Neural progenitor cell (in vitro differentiated cells): ENCODE results near the gene CFAP54. TPM values are rescaled to one million over a fixed set of nuclear protein-coding genes. Genes with fewer than 3 reads are reported as not detected.
A peak's percentile ranks its signal among the peaks of the same experiment; 100 is the strongest.

Experiments
- DNase-seq: peaks from one replicate; pipeline ENCODE4 v3.0.0-alpha.2; 2016; ENCODE audit warnings: low spot score
- H2AFZ ChIP-seq: fragments of 200-600 bp; sonication (generic); replicated peaks from 2 replicates; pipeline ENCODE4 v1.6.1; 2016; ENCODE audit warnings: antibody characterized with exemption
- H3F3A ChIP-seq: fragments of 200-600 bp; sonication (generic); 2 replicates; pipeline ENCODE4 v1.6.1; 2016; ENCODE audit warnings: antibody characterized with exemption, low read depth
- H3K27ac ChIP-seq: fragments of 200-600 bp; sonication (generic); 2 replicates; pipeline ENCODE4 v1.5.1; 2016; ENCODE audit warnings: mild to moderate bottlenecking
- H3K27me3 ChIP-seq: fragments of 200-600 bp; sonication (generic); 2 replicates; pipeline ENCODE4 v1.6.1; 2016; ENCODE audit warnings: mild to moderate bottlenecking, moderate library complexity
- H3K36me3 ChIP-seq: fragments of 200-600 bp; sonication (generic); 2 replicates; pipeline ENCODE4 v1.5.1; 2016
- H3K4me1 ChIP-seq: fragments of 200-600 bp; sonication (generic); 2 replicates; pipeline ENCODE4 v1.6.1; 2016; ENCODE audit warnings: mixed run types
- H3K4me2 ChIP-seq: fragments of 200-600 bp; sonication (generic); 2 replicates; pipeline ENCODE4 v1.6.1; 2016
- H3K4me3 ChIP-seq: fragments of 200-600 bp; sonication (generic); 2 replicates; pipeline ENCODE4 v1.5.1; 2016
- H3K79me2 ChIP-seq: fragments of 200-600 bp; sonication (generic); 2 replicates; pipeline ENCODE4 v1.6.1; 2016; ENCODE audit warnings: low read depth
- H3K9ac ChIP-seq: fragments of 200-600 bp; sonication (generic); 2 replicates; pipeline ENCODE4 v1.6.1; 2016
- H3K9me3 ChIP-seq: fragments of 200-600 bp; sonication (generic); 2 replicates; pipeline ENCODE4 v1.5.1; 2016; ENCODE audit warnings: low read depth
- H4K20me1 ChIP-seq: fragments of 200-600 bp; sonication (generic); 2 replicates; pipeline ENCODE4 v1.6.1; 2016; ENCODE audit warnings: low read depth
- H3K27ac Mint-ChIP-seq: 3 replicates; pipeline ENCODE4 v1.8.0; 2021; ENCODE audit warnings: mixed read lengths
- H3K27me3 Mint-ChIP-seq: 2 replicates; pipeline ENCODE4 v1.8.0; 2022; ENCODE audit warnings: low read depth, mild to moderate bottlenecking, inconsistent platforms, moderate library complexity, mixed read lengths; ENCODE audit not compliant: insufficient read depth
- H3K36me3 Mint-ChIP-seq: 3 replicates; pipeline ENCODE4 v1.8.0; 2021; ENCODE audit warnings: mixed read lengths
- H3K4me1 Mint-ChIP-seq: 3 replicates; pipeline ENCODE4 v1.8.0; 2021; ENCODE audit warnings: mixed read lengths
- H3K4me3 Mint-ChIP-seq: 3 replicates; pipeline ENCODE4 v1.8.0; 2021; ENCODE audit warnings: mild to moderate bottlenecking, moderate library complexity, mixed read lengths
- H3K9me3 Mint-ChIP-seq: 3 replicates; pipeline ENCODE4 v1.8.0; 2020; ENCODE audit warnings: mixed read lengths
- EZH2 ChIP-seq: fragments of 200-600 bp; sonication (generic); IDR thresholded peaks from 2 replicates; pipeline ENCODE4 v1.6.1; 2017; ENCODE audit warnings: antibody characterized with exemption, mild to moderate bottlenecking, moderate library complexity
- EZH2phosphoT487 ChIP-seq: fragments of 200-600 bp; sonication (generic); IDR thresholded peaks from 2 replicates; pipeline ENCODE4 v1.6.1; 2017; ENCODE audit warnings: antibody characterized with exemption
- total RNA-seq: library from RNA; depleted of rRNA; stranded (reverse); fragments of >200 nt; gene quantifications from 2 replicates; pipeline ENCODE4 v1.2.3, GENCODE V29; 2015; ENCODE audit warnings: low replicate concordance
- TF ChIP-seq, protein P1 (sequence below): fragments of 200-600 bp; sonication (generic); IDR thresholded peaks from 2 replicates; pipeline ENCODE4 v1.5.1; 2017; ENCODE audit warnings: antibody characterized with exemption, mild to moderate bottlenecking

CFAP54 gene
- total RNA-seq, 1 donor from 2014 or later, result 4.2 TPM

DNA sequence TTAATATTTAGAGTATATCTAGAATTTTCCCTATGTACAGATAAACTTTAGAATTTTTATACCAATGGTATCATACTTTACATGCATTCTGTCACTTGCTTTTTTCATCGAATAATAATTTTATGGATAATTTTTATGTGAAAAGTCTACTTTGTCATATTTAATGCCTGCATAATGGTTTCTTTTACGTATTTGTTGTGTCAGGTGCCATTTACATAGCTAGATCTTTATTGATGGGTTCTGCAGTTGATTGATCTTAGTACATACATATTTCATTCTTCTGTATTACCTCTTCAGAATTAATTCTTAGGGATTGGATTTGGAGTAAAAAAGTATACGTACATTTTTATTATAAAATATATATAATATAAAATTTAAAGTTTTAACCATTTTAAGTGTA is 340.0 kb downstream of the CFAP54 start:
- no peak overlapping the region for H3K4me3 Mint-ChIP-seq
- Histone ChIP-seq H3K4me2 (no peak overlapping the region), H3K79me2 (no peaks in the 10 kb centered on the region), H2AFZ (no peak overlapping the region), H3K27ac (no peak overlapping the region), H3K9ac (no peak overlapping the region), H4K20me1 (no peaks in the 10 kb centered on the region), H3K4me3 (no peak overlapping the region), H3K4me1 (no peaks in the 10 kb centered on the region), H3K27me3 (no peaks in the 10 kb centered on the region), H3K9me3 (no peaks in the 10 kb centered on the region), H3F3A (peaks cover 28% of the 10 kb centered on the region), H3K36me3 (no peaks in the 10 kb centered on the region)
- TF ChIP-seq, protein P1, sequence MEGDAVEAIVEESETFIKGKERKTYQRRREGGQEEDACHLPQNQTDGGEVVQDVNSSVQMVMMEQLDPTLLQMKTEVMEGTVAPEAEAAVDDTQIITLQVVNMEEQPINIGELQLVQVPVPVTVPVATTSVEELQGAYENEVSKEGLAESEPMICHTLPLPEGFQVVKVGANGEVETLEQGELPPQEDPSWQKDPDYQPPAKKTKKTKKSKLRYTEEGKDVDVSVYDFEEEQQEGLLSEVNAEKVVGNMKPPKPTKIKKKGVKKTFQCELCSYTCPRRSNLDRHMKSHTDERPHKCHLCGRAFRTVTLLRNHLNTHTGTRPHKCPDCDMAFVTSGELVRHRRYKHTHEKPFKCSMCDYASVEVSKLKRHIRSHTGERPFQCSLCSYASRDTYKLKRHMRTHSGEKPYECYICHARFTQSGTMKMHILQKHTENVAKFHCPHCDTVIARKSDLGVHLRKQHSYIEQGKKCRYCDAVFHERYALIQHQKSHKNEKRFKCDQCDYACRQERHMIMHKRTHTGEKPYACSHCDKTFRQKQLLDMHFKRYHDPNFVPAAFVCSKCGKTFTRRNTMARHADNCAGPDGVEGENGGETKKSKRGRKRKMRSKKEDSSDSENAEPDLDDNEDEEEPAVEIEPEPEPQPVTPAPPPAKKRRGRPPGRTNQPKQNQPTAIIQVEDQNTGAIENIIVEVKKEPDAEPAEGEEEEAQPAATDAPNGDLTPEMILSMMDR, result no peak
- TF ChIP-seq EZH2phosphoT487 (no peak), EZH2 (no peak)
- no peaks in the 10 kb centered on the region for H3K4me1 Mint-ChIP-seq
- no peak overlapping the region for H3K27ac Mint-ChIP-seq
- no peak for DNase-seq
- peaks cover 3% of the 10 kb centered on the region for H3K27me3 Mint-ChIP-seq
- H3K36me3 Mint-ChIP-seq, result no peaks in the 10 kb centered on the region
- peaks cover 2% of the 10 kb centered on the region for H3K9me3 Mint-ChIP-seq

DNA sequence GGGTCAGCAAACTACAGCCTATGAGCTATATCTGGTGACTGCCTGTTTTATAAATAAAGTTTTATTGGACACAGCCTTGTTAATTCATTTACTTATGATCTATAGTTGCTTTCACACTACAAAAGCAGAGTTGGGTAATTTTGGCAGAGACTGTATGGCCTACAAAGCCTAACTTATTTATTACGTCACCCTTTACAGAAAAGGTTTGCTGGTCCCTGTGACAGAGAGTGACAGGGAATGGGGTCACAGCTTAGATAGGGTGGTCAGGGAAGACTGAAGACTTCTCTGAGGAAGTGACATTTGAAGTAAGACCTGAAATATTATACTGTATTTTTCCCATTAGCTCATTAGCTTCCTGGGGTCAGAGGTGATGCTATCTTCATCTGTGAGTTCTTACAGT is 342.0 kb downstream of the CFAP54 start:
- no peak overlapping the region for H2AFZ ChIP-seq
- no peak for DNase-seq
- H3K27ac ChIP-seq, result no peak overlapping the region
- no peaks in the 10 kb centered on the region for H4K20me1 ChIP-seq
- no peak overlapping the region for H3K4me2 ChIP-seq
- no peak overlapping the region for H3K4me3 ChIP-seq
- Mint-ChIP-seq H3K36me3 (no peaks in the 10 kb centered on the region), H3K27me3 (peaks cover 3% of the 10 kb centered on the region), H3K9me3 (peaks cover 2% of the 10 kb centered on the region), H3K4me3 (no peak overlapping the region), H3K27ac (no peak overlapping the region), H3K4me1 (no peaks in the 10 kb centered on the region)
- H3K27me3 ChIP-seq, result no peaks in the 10 kb centered on the region
- no peaks in the 10 kb centered on the region for H3K79me2 ChIP-seq
- no peaks in the 10 kb centered on the region for H3K4me1 ChIP-seq
- H3F3A ChIP-seq, result peaks cover 13% of the 10 kb centered on the region
- H3K9me3 ChIP-seq, result no peaks in the 10 kb centered on the region
- no peak overlapping the region for H3K9ac ChIP-seq
- no peaks in the 10 kb centered on the region for H3K36me3 ChIP-seq
- TF ChIP-seq, protein P1, result no peak
- no peak for TF ChIP-seq EZH2phosphoT487
- TF ChIP-seq EZH2, result no peak

DNA sequence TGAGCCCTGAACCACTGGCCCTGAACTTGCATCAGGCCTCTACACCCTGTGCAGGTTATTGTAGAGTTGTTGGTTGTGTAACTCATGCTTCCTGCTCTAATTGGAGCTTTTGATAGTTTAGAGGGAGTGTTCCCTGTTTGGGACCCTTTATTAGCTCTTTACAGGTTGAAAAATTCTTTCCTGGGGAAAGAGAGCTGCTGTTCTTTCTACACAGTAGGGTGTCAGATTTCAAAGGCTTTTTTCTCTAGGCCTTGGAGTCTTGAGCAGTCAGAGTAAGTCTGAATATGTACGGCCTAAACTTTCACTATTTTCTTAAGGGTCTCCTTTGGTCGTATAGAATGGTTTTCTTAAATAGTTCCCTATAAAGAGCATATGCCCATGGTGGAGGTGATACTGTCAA is 356.9 kb downstream of the CFAP54 start:
- peak; percentile 46 for DNase-seq

More for the DNA sequence above, 356.9 kb downstream of the CFAP54 start:
- Mint-ChIP-seq H3K9me3 (peaks cover 4% of the 10 kb centered on the region), H3K4me3 (peak overlapping the region; percentile 19), H3K27me3 (peaks cover 5% of the 10 kb centered on the region), H3K27ac (peak overlapping the region; percentile 88), H3K4me1 (peaks cover 62% of the 10 kb centered on the region), H3K36me3 (peaks cover 2% of the 10 kb centered on the region)
- no peak overlapping the region for H3K4me3 ChIP-seq
- TF ChIP-seq EZH2phosphoT487 (no peak), EZH2 (no peak)
- TF ChIP-seq, protein P1, result no peak
- H3K4me2 ChIP-seq, result peak overlapping the region; percentile 32
- no peaks in the 10 kb centered on the region for H4K20me1 ChIP-seq
- H3K27ac ChIP-seq, result no peak overlapping the region
- H3K36me3 ChIP-seq, result no peaks in the 10 kb centered on the region
- no peak overlapping the region for H3K9ac ChIP-seq
- H3K4me1 ChIP-seq, result peaks cover 11% of the 10 kb centered on the region
- H2AFZ ChIP-seq, result no peak overlapping the region
- H3K79me2 ChIP-seq, result no peaks in the 10 kb centered on the region
- H3K27me3 ChIP-seq, result no peaks in the 10 kb centered on the region
- no peaks in the 10 kb centered on the region for H3K9me3 ChIP-seq
- peaks cover 4% of the 10 kb centered on the region for H3F3A ChIP-seq
